Liver (tissue), 3 donors: ENCODE data around the gene OTX2.

Experiments
- CTCF ChIP-seq: fragments of 150-350 bp; IDR thresholded peaks from 2 replicates; pipeline ENCODE4 v1.5.1; 2017; ENCODE audit warnings: improper control_type of control experiment, low read depth, low read length; ENCODE audit not compliant: missing input control
- FOXA1 ChIP-seq: IDR thresholded peaks from 2 replicates; pipeline ENCODE4 v1.6.1; 2016; ENCODE audit warnings: antibody characterized with exemption
- JUND ChIP-seq, 2 donors: IDR thresholded peaks; 2 replicates each; pipeline ENCODE4 v1.6.1; 2016; ENCODE audit warnings: antibody characterized with exemption in 2 of 2
- MAX ChIP-seq: IDR thresholded peaks from 2 replicates; pipeline ENCODE4 v1.6.1; 2016; ENCODE audit warnings: antibody characterized with exemption
- REST ChIP-seq: IDR thresholded peaks from 2 replicates; pipeline ENCODE4 v1.6.1; 2016; ENCODE audit warnings: antibody characterized with exemption, mild to moderate bottlenecking
- RXRA ChIP-seq, 2 donors: IDR thresholded peaks; 2 replicates each; pipeline ENCODE4 v1.6.1; 2017 to 2018; ENCODE audit warnings: antibody characterized with exemption in 2 of 2, mild to moderate bottlenecking in 1 of 2
- SP1 ChIP-seq: IDR thresholded peaks from 2 replicates; pipeline ENCODE4 v1.6.1; 2018; ENCODE audit warnings: antibody characterized with exemption, mild to moderate bottlenecking
- YY1 ChIP-seq: IDR thresholded peaks from 2 replicates; pipeline ENCODE4 v1.6.1; 2016; ENCODE audit warnings: antibody characterized with exemption, mild to moderate bottlenecking
- donor health status: healthy.
- donor health status: healthy.

- TF ChIP-seq RXRA (IDR thresholded peaks at IDR 0.05) (no peak), CTCF (no peak), YY1 (no peak), MAX (no peak), JUND (IDR thresholded peaks at IDR 0.05) (no peak), FOXA1 (no peak), SP1 (no peak), REST (no peak)
Observed at GRCh38 chr14:56817396-56817921, 7.2 kb upstream of the OTX2 start.
